SK-N-SH treated with all-trans-retinoic acid at 6 μM for 48 hours (cell line): ENCODE results near the gene TNFRSF9.
"Not testable (repeated sequence)": the region's sequence is repeated elsewhere in the genome, so short reads cannot be mapped to it uniquely, and the experiment has no call there.

Experiments used
- ARNTL ChIP-seq: fragments of 450-650 bp; formaldehyde crosslinking; IDR thresholded peaks from 2 replicates; pipeline ENCODE4 v1.5.0; 2020; ENCODE audit warnings: low read depth, mild to moderate bottlenecking, moderate library complexity, borderline replicate concordance
- CSRNP3 ChIP-seq: fragments of 250-450 bp; sonication (Bioruptor Pico); IDR thresholded peaks from 2 replicates; pipeline ENCODE4 v1.5.1; 2021; ENCODE audit warnings: mild to moderate bottlenecking, moderate library complexity
- GLIS3 ChIP-seq: fragments of 250-450 bp; sonication (Bioruptor Pico); IDR thresholded peaks from 2 replicates; pipeline ENCODE4 v1.5.0; 2020; ENCODE audit warnings: mild to moderate bottlenecking, moderate library complexity
- OSR1 ChIP-seq: fragments of 250-450 bp; sonication (Bioruptor Pico); IDR thresholded peaks from 2 replicates; pipeline ENCODE4 v1.8.0; 2022; ENCODE audit warnings: moderate library complexity, mild to moderate bottlenecking, inconsistent platforms
- RARB ChIP-seq: fragments of 250-450 bp; sonication (Bioruptor Pico); IDR thresholded peaks from 2 replicates; pipeline ENCODE4 v1.8.0; 2021; ENCODE audit warnings: mild to moderate bottlenecking, moderate library complexity
- SNAI2 ChIP-seq: fragments of 250-450 bp; sonication (Bioruptor Pico); IDR thresholded peaks from 2 replicates; pipeline ENCODE4 v1.5.0; 2020; ENCODE audit warnings: mild to moderate bottlenecking, moderate library complexity
- TCF4 ChIP-seq: fragments of 250-450 bp; sonication (Bioruptor Pico); IDR thresholded peaks from 2 replicates; pipeline ENCODE4 v1.8.0; 2021; ENCODE audit warnings: mild to moderate bottlenecking, moderate library complexity, borderline replicate concordance
- TOX ChIP-seq: fragments of 250-450 bp; sonication (Bioruptor Pico); IDR thresholded peaks from 2 replicates; pipeline ENCODE4 v1.8.0; 2021; ENCODE audit warnings: mild to moderate bottlenecking, moderate library complexity, borderline replicate concordance
- ZC3H10 ChIP-seq: fragments of 250-450 bp; sonication (Bioruptor Pico); IDR thresholded peaks from 2 replicates; pipeline ENCODE4 v1.5.1; 2021; ENCODE audit warnings: mild to moderate bottlenecking, moderate library complexity
- ZFP3 ChIP-seq: fragments of 250-450 bp; sonication (Bioruptor Pico); IDR thresholded peaks from 2 replicates; pipeline ENCODE4 v1.5.0; 2020; ENCODE audit warnings: mild to moderate bottlenecking, moderate library complexity
- ZFP30 ChIP-seq: fragments of 450-650 bp; formaldehyde crosslinking; IDR thresholded peaks from 2 replicates; pipeline ENCODE4 v1.5.0; 2022; ENCODE audit warnings: mild to moderate bottlenecking, moderate library complexity
- ZNF565 ChIP-seq: fragments of 450-650 bp; formaldehyde crosslinking; conservative IDR thresholded peaks from 2 replicates; pipeline ENCODE4 v1.5.0; 2020; ENCODE audit warnings: low read depth, mild to moderate bottlenecking, moderate library complexity
- TF ChIP-seq, protein P1 (sequence below): fragments of 250-450 bp; sonication (Bioruptor Pico); IDR thresholded peaks from 2 replicates; pipeline ENCODE4 v1.8.0; 2020; ENCODE audit warnings: mild to moderate bottlenecking, moderate library complexity, borderline replicate concordance

GRCh38 chr1:7917971-7918370, 22.7 kb downstream of the TNFRSF9 start:
- not testable (repeated sequence) for TF ChIP-seq TCF4; ZNF565 (CRISPR knock-in tag); RARB (CRISPR knock-in tag); ZFP3 (CRISPR knock-in tag); GLIS3 (CRISPR knock-in tag); TOX (CRISPR knock-in tag); OSR1 (CRISPR knock-in tag); ZFP30; ARNTL (CRISPR knock-in tag); ZC3H10; SNAI2 (CRISPR knock-in tag); CSRNP3 (CRISPR knock-in tag)
- TF ChIP-seq, protein P1, sequence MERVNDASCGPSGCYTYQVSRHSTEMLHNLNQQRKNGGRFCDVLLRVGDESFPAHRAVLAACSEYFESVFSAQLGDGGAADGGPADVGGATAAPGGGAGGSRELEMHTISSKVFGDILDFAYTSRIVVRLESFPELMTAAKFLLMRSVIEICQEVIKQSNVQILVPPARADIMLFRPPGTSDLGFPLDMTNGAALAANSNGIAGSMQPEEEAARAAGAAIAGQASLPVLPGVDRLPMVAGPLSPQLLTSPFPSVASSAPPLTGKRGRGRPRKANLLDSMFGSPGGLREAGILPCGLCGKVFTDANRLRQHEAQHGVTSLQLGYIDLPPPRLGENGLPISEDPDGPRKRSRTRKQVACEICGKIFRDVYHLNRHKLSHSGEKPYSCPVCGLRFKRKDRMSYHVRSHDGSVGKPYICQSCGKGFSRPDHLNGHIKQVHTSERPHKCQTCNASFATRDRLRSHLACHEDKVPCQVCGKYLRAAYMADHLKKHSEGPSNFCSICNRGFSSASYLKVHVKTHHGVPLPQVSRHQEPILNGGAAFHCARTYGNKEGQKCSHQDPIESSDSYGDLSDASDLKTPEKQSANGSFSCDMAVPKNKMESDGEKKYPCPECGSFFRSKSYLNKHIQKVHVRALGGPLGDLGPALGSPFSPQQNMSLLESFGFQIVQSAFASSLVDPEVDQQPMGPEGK (CRISPR knock-in tag), result not testable (repeated sequence)
